SIG-M5 (cell line): ENCODE data around the gene SLC16A6.
"Not testable (repeated sequence)": the region's sequence is repeated elsewhere in the genome, so short reads cannot be mapped to it uniquely, and the experiment has no call there.

Experiments
- DNase-seq: peaks from one replicate; lab custom pipeline; 2025; lab: John Stamatoyannopoulos, UW

The SLC16A6 gene

GRCh38 chr17:68314916-68315535, 24.1 kb upstream of the SLC16A6 start:
- no peak for DNase-seq

- DNase-seq, result no peak
These were observed 19.2 kb upstream of the SLC16A6 start for GRCh38 chr17:68310152-68310551.

GRCh38 chr17:68309066-68309670, 18.2 kb upstream of the SLC16A6 start:
- DNase-seq, result not testable (repeated sequence)

GRCh38 chr17:68308486-68308885, 17.6 kb upstream of the SLC16A6 start:
- not testable (repeated sequence) for DNase-seq

GRCh38 chr17:68307443-68307842, 16.5 kb upstream of the SLC16A6 start:
- no peak for DNase-seq

GRCh38 chr17:68306819-68307218, 15.9 kb upstream of the SLC16A6 start:
- no peak for DNase-seq

- DNase-seq, result no peak
These were observed 14.2 kb upstream of the SLC16A6 start for GRCh38 chr17:68305142-68305541.

- DNase-seq, result no peak
These were observed 13.8 kb upstream of the SLC16A6 start for GRCh38 chr17:68304706-68305105.

- DNase-seq, result no peak
These were observed 11.7 kb upstream of the SLC16A6 start for GRCh38 chr17:68302666-68303065.

- DNase-seq, result no peak
These were observed 11.2 kb upstream of the SLC16A6 start for GRCh38 chr17:68302066-68302564.

GRCh38 chr17:68301438-68301959, 10.6 kb upstream of the SLC16A6 start:
- no peak for DNase-seq

GRCh38 chr17:68299817-68300216, 8.9 kb upstream of the SLC16A6 start:
- no peak for DNase-seq

GRCh38 chr17:68298601-68299000, 7.7 kb upstream of the SLC16A6 start:
- no peak for DNase-seq

- peak; percentile 43 for DNase-seq
These were observed 6.3 kb upstream of the SLC16A6 start for GRCh38 chr17:68297195-68297594.

GRCh38 chr17:68296217-68297191, 5.6 kb upstream of the SLC16A6 start:
- peak; percentile 51 for DNase-seq

- DNase-seq, result no peak
These were observed 4.2 kb upstream of the SLC16A6 start for GRCh38 chr17:68295086-68295485.

GRCh38 chr17:68294617-68295016, 3.7 kb upstream of the SLC16A6 start:
- no peak for DNase-seq

GRCh38 chr17:68294196-68294555, 3.2 kb upstream of the SLC16A6 start:
- no peak for DNase-seq

- DNase-seq, result no peak
These were observed 2.7 kb upstream of the SLC16A6 start for GRCh38 chr17:68293490-68294195.

- DNase-seq, result no peak
These were observed 1.7 kb upstream of the SLC16A6 start for GRCh38 chr17:68292689-68293040.

- peak; percentile 87 for DNase-seq
These were observed 1.1 kb upstream of the SLC16A6 start for GRCh38 chr17:68291836-68292688.
